Measurements from ENCODE around the gene P4HA2.

- TF ChIP-seq, protein P1, sequence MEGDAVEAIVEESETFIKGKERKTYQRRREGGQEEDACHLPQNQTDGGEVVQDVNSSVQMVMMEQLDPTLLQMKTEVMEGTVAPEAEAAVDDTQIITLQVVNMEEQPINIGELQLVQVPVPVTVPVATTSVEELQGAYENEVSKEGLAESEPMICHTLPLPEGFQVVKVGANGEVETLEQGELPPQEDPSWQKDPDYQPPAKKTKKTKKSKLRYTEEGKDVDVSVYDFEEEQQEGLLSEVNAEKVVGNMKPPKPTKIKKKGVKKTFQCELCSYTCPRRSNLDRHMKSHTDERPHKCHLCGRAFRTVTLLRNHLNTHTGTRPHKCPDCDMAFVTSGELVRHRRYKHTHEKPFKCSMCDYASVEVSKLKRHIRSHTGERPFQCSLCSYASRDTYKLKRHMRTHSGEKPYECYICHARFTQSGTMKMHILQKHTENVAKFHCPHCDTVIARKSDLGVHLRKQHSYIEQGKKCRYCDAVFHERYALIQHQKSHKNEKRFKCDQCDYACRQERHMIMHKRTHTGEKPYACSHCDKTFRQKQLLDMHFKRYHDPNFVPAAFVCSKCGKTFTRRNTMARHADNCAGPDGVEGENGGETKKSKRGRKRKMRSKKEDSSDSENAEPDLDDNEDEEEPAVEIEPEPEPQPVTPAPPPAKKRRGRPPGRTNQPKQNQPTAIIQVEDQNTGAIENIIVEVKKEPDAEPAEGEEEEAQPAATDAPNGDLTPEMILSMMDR (conservative IDR thresholded peaks at IDR 0.05; ENCODE audit: low read depth, low read length): no peak
- no peak for TF ChIP-seq EZH2 (IDR thresholded peaks at IDR 0.05; ENCODE audit: low read length, unreplicated experiment)
- TF ChIP-seq EZH2phosphoT487 (IDR thresholded peaks at IDR 0.05; ENCODE audit: borderline replicate concordance, low read length): no peak
These were observed 8.2 kb downstream of the P4HA2 start for GRCh38 chr5:132219289-132219970.
